ENCODE measurements around the gene ZNF496. TPM values are rescaled to one million over a fixed set of nuclear protein-coding genes. Genes with fewer than 3 reads are reported as not detected.

Gene ZNF496
- polyA plus RNA-seq, 1 donor: 18.0 TPM

- peaks cover 8% of the 10 kb centered on the region for H3K36me3 ChIP-seq (ENCODE audit: control insufficient read depth, insufficient read depth, low read length)
- 100% methylated on average over 1 of the region's 1 CpG for WGBS (ENCODE audit: insufficient coverage, low lambda C conversion rate)
- no peak overlapping the region for H3K4me3 ChIP-seq (ENCODE audit: low read length)
- H3K9me3 ChIP-seq (ENCODE audit: control insufficient read depth, low read depth, low read length): no peaks in the 10 kb centered on the region
- no peak overlapping the region for H3K27ac ChIP-seq (ENCODE audit: low read length)
- DNase-seq: no peak
- peaks cover 5% of the 10 kb centered on the region for H3K4me1 ChIP-seq (ENCODE audit: control insufficient read depth, insufficient read depth, low read length)
- H3K27me3 ChIP-seq (ENCODE audit: control insufficient read depth, insufficient read depth, low read length): peaks cover 10% of the 10 kb centered on the region
Measured at GRCh38 chr1:247343801-247344200, 12.1 kb upstream of the ZNF496 start.

- Histone ChIP-seq H3K27me3 (ENCODE audit: control insufficient read depth, insufficient read depth, low read length) (no peaks in the 10 kb centered on the region), H3K27ac (ENCODE audit: low read length) (no peak overlapping the region), H3K4me3 (ENCODE audit: low read length) (no peak overlapping the region), H3K9me3 (ENCODE audit: control insufficient read depth, low read depth, low read length) (no peaks in the 10 kb centered on the region), H3K4me1 (ENCODE audit: control insufficient read depth, insufficient read depth, low read length) (no peaks in the 10 kb centered on the region), H3K36me3 (ENCODE audit: control insufficient read depth, insufficient read depth, low read length) (peaks cover 8% of the 10 kb centered on the region)
- no CpG with 5 or more reads among the region's 3 CpGs for WGBS (ENCODE audit: insufficient coverage, low lambda C conversion rate)
- DNase-seq: peak in 1 of 2 donors; percentile 20
Measured at GRCh38 chr1:247338723-247339275, 7.1 kb upstream of the ZNF496 start.

- no CpG with 5 or more reads among the region's 11 CpGs for WGBS (ENCODE audit: insufficient coverage, low lambda C conversion rate)
- no peak for DNase-seq
- H3K4me3 ChIP-seq (ENCODE audit: low read length): no peak overlapping the region
- H3K4me1 ChIP-seq (ENCODE audit: control insufficient read depth, insufficient read depth, low read length): no peaks in the 10 kb centered on the region
- no peaks in the 10 kb centered on the region for H3K27me3 ChIP-seq (ENCODE audit: control insufficient read depth, insufficient read depth, low read length)
- no peak overlapping the region for H3K27ac ChIP-seq (ENCODE audit: low read length)
- peaks cover 8% of the 10 kb centered on the region for H3K36me3 ChIP-seq (ENCODE audit: control insufficient read depth, insufficient read depth, low read length)
- no peaks in the 10 kb centered on the region for H3K9me3 ChIP-seq (ENCODE audit: control insufficient read depth, low read depth, low read length)
Measured at GRCh38 chr1:247337961-247338360, 6.3 kb upstream of the ZNF496 start.

GRCh38 chr1:247337250-247337746 is 5.6 kb upstream of the ZNF496 start:
- peaks cover 8% of the 10 kb centered on the region for H3K36me3 ChIP-seq (ENCODE audit: control insufficient read depth, insufficient read depth, low read length)
- no peaks in the 10 kb centered on the region for H3K27me3 ChIP-seq (ENCODE audit: control insufficient read depth, insufficient read depth, low read length)
- DNase-seq: peak in 1 of 2 donors; percentile 39
- no peak overlapping the region for H3K27ac ChIP-seq (ENCODE audit: low read length)
- no peak overlapping the region for H3K4me3 ChIP-seq (ENCODE audit: low read length)
- whole genome bisulfite sequencing (ENCODE audit: insufficient coverage, low lambda C conversion rate): 93% methylated on average over 3 of the region's 10 CpGs
- H3K9me3 ChIP-seq (ENCODE audit: control insufficient read depth, low read depth, low read length): no peaks in the 10 kb centered on the region
- peaks cover 4% of the 10 kb centered on the region for H3K4me1 ChIP-seq (ENCODE audit: control insufficient read depth, insufficient read depth, low read length)

GRCh38 chr1:247336390-247336789 is 4.7 kb upstream of the ZNF496 start:
- H3K4me3 ChIP-seq (ENCODE audit: low read length): no peak overlapping the region
- no peaks in the 10 kb centered on the region for H3K27me3 ChIP-seq (ENCODE audit: control insufficient read depth, insufficient read depth, low read length)
- no peak overlapping the region for H3K27ac ChIP-seq (ENCODE audit: low read length)
- H3K9me3 ChIP-seq (ENCODE audit: control insufficient read depth, low read depth, low read length): no peaks in the 10 kb centered on the region
- WGBS (ENCODE audit: insufficient coverage, low lambda C conversion rate): 80% methylated on average over 1 of the region's 7 CpGs
- peaks cover 5% of the 10 kb centered on the region for H3K4me1 ChIP-seq (ENCODE audit: control insufficient read depth, insufficient read depth, low read length)
- peaks cover 8% of the 10 kb centered on the region for H3K36me3 ChIP-seq (ENCODE audit: control insufficient read depth, insufficient read depth, low read length)
- DNase-seq: no peak

GRCh38 chr1:247335882-247336281 is 4.2 kb upstream of the ZNF496 start:
- WGBS (ENCODE audit: insufficient coverage, low lambda C conversion rate): 100% methylated on average over 4 of the region's 11 CpGs
- Histone ChIP-seq H3K36me3 (ENCODE audit: control insufficient read depth, insufficient read depth, low read length) (peaks cover 8% of the 10 kb centered on the region), H3K4me1 (ENCODE audit: control insufficient read depth, insufficient read depth, low read length) (peaks cover 5% of the 10 kb centered on the region), H3K27ac (ENCODE audit: low read length) (no peak overlapping the region), H3K4me3 (ENCODE audit: low read length) (no peak overlapping the region), H3K9me3 (ENCODE audit: control insufficient read depth, low read depth, low read length) (no peaks in the 10 kb centered on the region), H3K27me3 (ENCODE audit: control insufficient read depth, insufficient read depth, low read length) (no peaks in the 10 kb centered on the region)
- no peak for DNase-seq

- peaks cover 12% of the 10 kb centered on the region for H3K4me1 ChIP-seq (ENCODE audit: control insufficient read depth, insufficient read depth, low read length)
- no peaks in the 10 kb centered on the region for H3K9me3 ChIP-seq (ENCODE audit: control insufficient read depth, low read depth, low read length)
- no peak for DNase-seq
- peaks cover 6% of the 10 kb centered on the region for H3K36me3 ChIP-seq (ENCODE audit: control insufficient read depth, insufficient read depth, low read length)
- 100% methylated on average over 1 of the region's 11 CpGs for WGBS (ENCODE audit: insufficient coverage, low lambda C conversion rate)
- no peak overlapping the region for H3K27ac ChIP-seq (ENCODE audit: low read length)
- no peak overlapping the region for H3K4me3 ChIP-seq (ENCODE audit: low read length)
- H3K27me3 ChIP-seq (ENCODE audit: control insufficient read depth, insufficient read depth, low read length): no peaks in the 10 kb centered on the region
Measured at GRCh38 chr1:247334378-247335133, 2.9 kb upstream of the ZNF496 start.

- H3K27me3 ChIP-seq (ENCODE audit: control insufficient read depth, insufficient read depth, low read length): no peaks in the 10 kb centered on the region
- WGBS (ENCODE audit: insufficient coverage, low lambda C conversion rate): no CpG with 5 or more reads among the region's 28 CpGs
Measured at GRCh38 chr1:247332623-247333361, 1.1 kb upstream of the ZNF496 start.

GRCh38 chr1:247332215-247332622 is 552 bp upstream of the ZNF496 start:
- no peaks in the 10 kb centered on the region for H3K9me3 ChIP-seq (ENCODE audit: control insufficient read depth, low read depth, low read length)
- peak; percentile 27 to 70 for DNase-seq
- peak overlapping the region; percentile 63 for H3K4me3 ChIP-seq (ENCODE audit: low read length)
- no peaks in the 10 kb centered on the region for H3K27me3 ChIP-seq (ENCODE audit: control insufficient read depth, insufficient read depth, low read length)
- WGBS (ENCODE audit: insufficient coverage, low lambda C conversion rate): no CpG with 5 or more reads among the region's 38 CpGs
- peak overlapping the region; percentile 1 for H3K27ac ChIP-seq (ENCODE audit: low read length)
- peaks cover 12% of the 10 kb centered on the region for H3K4me1 ChIP-seq (ENCODE audit: control insufficient read depth, insufficient read depth, low read length)
- H3K36me3 ChIP-seq (ENCODE audit: control insufficient read depth, insufficient read depth, low read length): peaks cover 26% of the 10 kb centered on the region

More at GRCh38 chr1:247332623-247333361, 1.1 kb upstream of the ZNF496 start:
- Histone ChIP-seq H3K36me3 (ENCODE audit: control insufficient read depth, insufficient read depth, low read length) (peaks cover 21% of the 10 kb centered on the region), H3K4me1 (ENCODE audit: control insufficient read depth, insufficient read depth, low read length) (peaks cover 12% of the 10 kb centered on the region), H3K27ac (ENCODE audit: low read length) (peak overlapping the region; percentile 1), H3K4me3 (ENCODE audit: low read length) (peak overlapping the region; percentile 63), H3K9me3 (ENCODE audit: control insufficient read depth, low read depth, low read length) (no peaks in the 10 kb centered on the region)
- peak in 1 of 2 donors; percentile 70 for DNase-seq

GRCh38 chr1:247331172-247331524 is 519 bp downstream of the ZNF496 start:
- peaks cover 28% of the 10 kb centered on the region for H3K36me3 ChIP-seq (ENCODE audit: control insufficient read depth, insufficient read depth, low read length)
- H3K4me1 ChIP-seq (ENCODE audit: control insufficient read depth, insufficient read depth, low read length): peaks cover 12% of the 10 kb centered on the region
- H3K4me3 ChIP-seq (ENCODE audit: low read length): peak overlapping the region; percentile 98
- H3K27me3 ChIP-seq (ENCODE audit: control insufficient read depth, insufficient read depth, low read length): no peaks in the 10 kb centered on the region
- peak; percentile 78 to 87 for DNase-seq
- peak overlapping the region; percentile 84 for H3K27ac ChIP-seq (ENCODE audit: low read length)
- H3K9me3 ChIP-seq (ENCODE audit: control insufficient read depth, low read depth, low read length): no peaks in the 10 kb centered on the region
- WGBS (ENCODE audit: insufficient coverage, low lambda C conversion rate): no CpG with 5 or more reads among the region's 36 CpGs
